Caco-2 (cell line): ENCODE measurements around the gene NRP1. TPM values are rescaled to one million over a fixed set of nuclear protein-coding genes. Genes with fewer than 3 reads are reported as not detected.

Experiments used
- BruUV-seq: library from RNA; stranded (reverse); fragments of 400-500 nt; replicated peaks from 2 replicates; lab custom pipeline; 2021; lab: Mats Ljungman, UMichigan
- CTCF ChIA-PET: fragments of 300-600 bp; sonication (Branson Sonifier 250); formaldehyde crosslinking; loops from one replicate; lab custom pipeline; 2022; ENCODE audit warnings: antibody characterized with exemption; lab: Charles Lee
- POLR2A ChIA-PET: fragments of 300-600 bp; sonication (Branson Sonifier 250); formaldehyde crosslinking; loops from one replicate; lab custom pipeline; 2022; ENCODE audit warnings: antibody characterized with exemption; lab: Charles Lee
- DNase-seq, 2 experiments: peaks; one replicate each; pipeline versions ENCODE4 v3.0.0 to v3.0.0-alpha.2; 2020 to 2022
- H3K27me3 ChIP-seq: replicated peaks from 2 replicates; pipeline ENCODE4 v1.6.0; 2011; ENCODE audit warnings: low read length; ENCODE audit not compliant: control insufficient read depth, insufficient read depth
- H3K36me3 ChIP-seq: 2 replicates; pipeline ENCODE4 v1.5.1; 2011; ENCODE audit warnings: low read length; ENCODE audit not compliant: control insufficient read depth, insufficient read depth
- H3K4me1 ChIP-seq: fragments of 250-450 bp; sonication (Bioruptor Pico); 2 replicates; pipeline ENCODE4 v1.5.1; 2020; ENCODE audit warnings: mild to moderate bottlenecking
- H3K4me3 ChIP-seq: 2 replicates; pipeline ENCODE4 v1.5.1; 2011; ENCODE audit warnings: low read depth, mild to moderate bottlenecking, control low read depth, low read length
- H3K9me3 ChIP-seq: fragments of 250-450 bp; sonication (Bioruptor Pico); 2 replicates; pipeline ENCODE4 v1.5.1; 2020; ENCODE audit warnings: mild to moderate bottlenecking, moderate library complexity
- H3K27ac Mint-ChIP-seq: one replicate; pipeline ENCODE4 v1.8.0; 2022; ENCODE audit warnings: mixed read lengths; ENCODE audit not compliant: unreplicated experiment
- H3K27me3 Mint-ChIP-seq: one replicate; pipeline ENCODE4 v1.8.0; 2022; ENCODE audit warnings: mixed read lengths; ENCODE audit not compliant: insufficient read depth, unreplicated experiment
- H3K36me3 Mint-ChIP-seq: one replicate; pipeline ENCODE4 v1.8.0; 2022; ENCODE audit warnings: mild to moderate bottlenecking, mixed read lengths; ENCODE audit not compliant: insufficient read depth, unreplicated experiment
- H3K4me1 Mint-ChIP-seq: one replicate; pipeline ENCODE4 v1.8.0; 2022; ENCODE audit warnings: low read depth, mixed read lengths; ENCODE audit not compliant: unreplicated experiment
- H3K4me3 Mint-ChIP-seq: one replicate; pipeline ENCODE4 v1.8.0; 2022; ENCODE audit warnings: mild to moderate bottlenecking, moderate library complexity, mixed read lengths; ENCODE audit not compliant: unreplicated experiment
- H3K9me3 Mint-ChIP-seq: one replicate; pipeline ENCODE4 v1.8.0; 2022; ENCODE audit warnings: mixed read lengths; ENCODE audit not compliant: unreplicated experiment
- CTCF ChIP-seq, 2 experiments: fragments of 200-600 bp in 1 of 2; IDR thresholded peaks; 1 replicate in 1 of 2; 2 replicates in 1 of 2; pipeline versions ENCODE4 v1.5.1 to v1.8.0; 2011 to 2022; ENCODE audit warnings: antibody characterized with exemption in 1 of 2, control low read depth in 1 of 2, inconsistent platforms in 1 of 2, low read depth in 1 of 2, low read length in 1 of 2, mild to moderate bottlenecking in 1 of 2, moderate library complexity in 1 of 2; ENCODE audit not compliant: insufficient read depth in 1 of 2, severe bottlenecking in 1 of 2, unreplicated experiment in 1 of 2
- intact Hi-C: fragments of 100-400 bp; cut with micrococcal nuclease; formaldehyde crosslinking; loops from one replicate; pipeline ENCODE4 v1.10.0; 2022; ENCODE audit not compliant: unreplicated experiment
- total RNA-seq: library from RNA; stranded (reverse); gene quantifications from 2 replicates; pipeline ENCODE4 v1.2.3, GENCODE V29; 2022

The NRP1 gene
- total RNA-seq, 1 experiment from 2014 or later: 123 TPM

DNA sequence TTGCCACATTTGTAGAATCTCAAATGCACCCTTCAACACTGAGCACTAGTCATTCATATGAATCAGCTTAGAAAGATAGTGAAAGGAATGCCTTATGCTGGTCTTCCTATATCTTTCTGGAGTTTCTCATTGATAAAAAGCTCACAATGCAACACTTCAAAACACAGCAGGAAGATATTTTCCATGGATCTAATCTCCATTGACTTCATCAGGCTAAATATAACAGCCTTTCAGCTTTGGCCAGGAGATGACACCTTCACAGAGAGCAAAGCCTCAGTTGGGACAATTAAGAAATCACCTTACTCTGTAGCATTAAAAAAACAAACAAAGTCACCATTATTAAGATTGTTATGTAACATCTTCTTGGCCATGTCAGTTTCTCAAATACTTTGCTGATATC, 6.7 kb downstream of the NRP1 start:
- Mint-ChIP-seq H3K4me1 (peaks cover 22% of the 10 kb centered on the region), H3K36me3 (peaks cover 92% of the 10 kb centered on the region), H3K4me3 (no peak overlapping the region), H3K27ac (peak overlapping the region; percentile 55), H3K9me3 (no peaks in the 10 kb centered on the region), H3K27me3 (no peaks in the 10 kb centered on the region)
- no peaks in the 10 kb centered on the region for H3K36me3 ChIP-seq
- no peak overlapping the region for H3K4me3 ChIP-seq
- TF ChIP-seq CTCF (IDR thresholded peaks at IDR 0.05; ENCODE audit: insufficient read depth in 1 of 2, low read depth in 1 of 2, low read length in 1 of 2, severe bottlenecking in 1 of 2, unreplicated experiment in 1 of 2): peak; percentile 41 to 42
- ChIA-PET POLR2A (no interaction called here), CTCF (interaction anchor here (1.1 kb wide), 1 partner anchor 135 kb away, joined by 4 read pairs; no protein-coding TSS in a partner anchor)
- no peaks in the 10 kb centered on the region for H3K27me3 ChIP-seq
- intact Hi-C loops: no loop called here
- BruUV-seq: no TSS peak
- H3K9me3 ChIP-seq: no peaks in the 10 kb centered on the region
- H3K4me1 ChIP-seq: peaks cover 22% of the 10 kb centered on the region
- DNase-seq: peak in 1 of 2 experiments; percentile 28

DNA sequence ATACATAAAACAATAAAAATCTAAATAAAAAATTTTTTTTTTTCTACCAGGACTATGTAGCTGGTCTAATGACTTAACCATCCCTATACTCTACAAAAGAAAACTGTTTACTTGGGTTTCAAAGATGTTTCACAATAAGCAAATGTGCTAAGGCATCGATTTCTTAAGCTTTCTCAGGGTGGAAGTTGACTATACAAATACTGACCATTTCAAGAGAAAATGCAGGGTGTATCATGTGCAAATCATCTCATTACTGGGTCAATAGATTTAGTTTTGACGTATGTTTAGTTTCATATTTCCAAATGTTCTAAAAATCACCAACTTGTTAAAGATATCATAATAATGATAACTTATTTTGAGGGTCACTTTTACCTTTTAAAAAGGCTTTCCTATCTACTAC, 7.5 kb downstream of the NRP1 start:
- Histone ChIP-seq H3K4me1 (peaks cover 22% of the 10 kb centered on the region), H3K36me3 (no peaks in the 10 kb centered on the region), H3K9me3 (no peaks in the 10 kb centered on the region), H3K27me3 (no peaks in the 10 kb centered on the region), H3K4me3 (no peak overlapping the region)
- ChIA-PET CTCF (no interaction called here), POLR2A (interaction anchor here (0.6 kb wide), 1 partner anchor 588 kb away, joined by 4 read pairs; no protein-coding TSS in a partner anchor)
- H3K9me3 Mint-ChIP-seq: no peaks in the 10 kb centered on the region
- H3K4me1 Mint-ChIP-seq: peaks cover 18% of the 10 kb centered on the region
- no TSS peak for BruUV-seq
- peaks cover 92% of the 10 kb centered on the region for H3K36me3 Mint-ChIP-seq
- no peak overlapping the region for H3K27ac Mint-ChIP-seq
- intact Hi-C loops: no loop called here
- H3K4me3 Mint-ChIP-seq: no peak overlapping the region
- DNase-seq: no peak
- H3K27me3 Mint-ChIP-seq: no peaks in the 10 kb centered on the region
- no peak for TF ChIP-seq CTCF (IDR thresholded peaks at IDR 0.05; ENCODE audit: insufficient read depth in 1 of 2, low read depth in 1 of 2, low read length in 1 of 2, severe bottlenecking in 1 of 2, unreplicated experiment in 1 of 2)

DNA sequence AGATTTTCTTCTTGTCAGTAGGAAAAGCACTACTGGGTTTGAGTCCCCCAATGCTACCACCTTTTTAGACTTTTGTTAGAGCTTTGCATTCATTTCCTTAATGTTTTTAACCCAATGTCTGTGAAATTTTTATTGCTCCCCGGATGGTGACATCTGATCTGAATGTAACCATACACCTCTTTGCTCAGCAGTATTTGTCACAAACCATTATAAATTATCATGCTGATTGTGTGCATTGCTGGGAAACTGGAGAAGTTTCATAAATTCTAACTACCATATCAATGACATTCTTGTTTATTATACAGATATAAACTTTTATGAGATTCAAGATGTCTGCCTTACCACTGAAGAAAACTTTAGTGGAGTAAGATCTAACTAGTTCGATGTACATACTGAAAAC, 8.5 kb downstream of the NRP1 start:
- no peak overlapping the region for H3K27ac Mint-ChIP-seq
- DNase-seq: no peak
- intact Hi-C loops: no loop called here
- H3K27me3 Mint-ChIP-seq: no peaks in the 10 kb centered on the region
- peaks cover 93% of the 10 kb centered on the region for H3K36me3 Mint-ChIP-seq
- peaks cover 26% of the 10 kb centered on the region for H3K4me1 Mint-ChIP-seq
- CTCF ChIA-PET: no interaction called here
- H3K9me3 ChIP-seq: no peaks in the 10 kb centered on the region
- POLR2A ChIA-PET: no interaction called here
- H3K36me3 ChIP-seq: no peaks in the 10 kb centered on the region
- no TSS peak for BruUV-seq
- H3K4me3 ChIP-seq: no peak overlapping the region
- H3K4me3 Mint-ChIP-seq: no peak overlapping the region
- no peaks in the 10 kb centered on the region for H3K27me3 ChIP-seq
- peaks cover under 1% of the 10 kb centered on the region for H3K9me3 Mint-ChIP-seq
- peaks cover 12% of the 10 kb centered on the region for H3K4me1 ChIP-seq
- TF ChIP-seq CTCF (IDR thresholded peaks at IDR 0.05; ENCODE audit: insufficient read depth in 1 of 2, low read depth in 1 of 2, low read length in 1 of 2, severe bottlenecking in 1 of 2, unreplicated experiment in 1 of 2): no peak
